ENCODE measurements around the gene ASNS. TPM values are rescaled to one million over a fixed set of nuclear protein-coding genes. Genes with fewer than 3 reads are reported as not detected.

The ASNS gene
- total and polyA plus RNA-seq, 4 donors: 1.9 to 14.8 (median 4.7) TPM

GRCh38 chr7:97818066-97818663, 54.0 kb downstream of the ASNS start (continued):
- TF ChIP-seq MAX (IDR thresholded peaks at IDR 0.05): no peak

Small RNAs within 50 kb of the gene (small RNA-seq; reads per million reads assigned to genes)
- gene AC005326.1 (not detected), gene AC079781.2 (not detected), gene SNRPCP9 (not detected)

Other genes with a start within 250 kb of the ASNS start
- not detected for gene TAC1, start 140.3 kb downstream of the ASNS start, total RNA-seq
- gene TAC1, start 140.3 kb downstream of the ASNS start, polyA plus RNA-seq: not detected
- gene OCM2, start 117.8 kb upstream of the ASNS start, total RNA-seq: not detected
- not detected for gene OCM2, start 117.8 kb upstream of the ASNS start, polyA plus RNA-seq
- gene LMTK2, start 234.5 kb upstream of the ASNS start, total RNA-seq: 10 to 100 TPM; 13.4 to 14.3 TPM
- 1 to 10 TPM; 3.1 to 4.5 TPM for gene LMTK2, start 234.5 kb upstream of the ASNS start, polyA plus RNA-seq

Measured in liver (tissue), 6 donors.